ENCODE results near the gene THSD4. TPM values are rescaled to one million over a fixed set of nuclear protein-coding genes. Genes with fewer than 3 reads are reported as not detected.

The THSD4 gene
- total RNA-seq, 4 donors from 2014 or later: 2.7 to 49.2 (median 15.8) TPM

DNA sequence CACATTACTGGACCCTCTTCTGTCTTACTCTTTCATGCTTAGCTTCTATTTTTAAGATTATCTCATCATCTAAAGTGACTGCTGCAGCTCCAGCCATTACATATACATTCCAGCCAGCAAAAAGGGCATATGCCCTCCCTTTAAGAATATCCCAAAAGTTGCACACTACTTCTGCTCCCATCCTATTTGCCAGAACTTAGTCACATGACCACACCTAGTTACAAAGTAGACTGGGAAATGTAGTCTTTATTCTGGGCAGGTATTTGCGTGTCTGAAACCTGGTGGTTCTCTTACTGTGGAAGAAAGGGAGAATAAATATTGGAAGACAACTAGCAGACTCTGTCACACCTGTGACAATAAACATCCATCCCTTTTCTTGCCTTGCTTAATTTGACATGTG lies 353.4 kb downstream of the THSD4 start:
- TF ChIP-seq, protein P1, sequence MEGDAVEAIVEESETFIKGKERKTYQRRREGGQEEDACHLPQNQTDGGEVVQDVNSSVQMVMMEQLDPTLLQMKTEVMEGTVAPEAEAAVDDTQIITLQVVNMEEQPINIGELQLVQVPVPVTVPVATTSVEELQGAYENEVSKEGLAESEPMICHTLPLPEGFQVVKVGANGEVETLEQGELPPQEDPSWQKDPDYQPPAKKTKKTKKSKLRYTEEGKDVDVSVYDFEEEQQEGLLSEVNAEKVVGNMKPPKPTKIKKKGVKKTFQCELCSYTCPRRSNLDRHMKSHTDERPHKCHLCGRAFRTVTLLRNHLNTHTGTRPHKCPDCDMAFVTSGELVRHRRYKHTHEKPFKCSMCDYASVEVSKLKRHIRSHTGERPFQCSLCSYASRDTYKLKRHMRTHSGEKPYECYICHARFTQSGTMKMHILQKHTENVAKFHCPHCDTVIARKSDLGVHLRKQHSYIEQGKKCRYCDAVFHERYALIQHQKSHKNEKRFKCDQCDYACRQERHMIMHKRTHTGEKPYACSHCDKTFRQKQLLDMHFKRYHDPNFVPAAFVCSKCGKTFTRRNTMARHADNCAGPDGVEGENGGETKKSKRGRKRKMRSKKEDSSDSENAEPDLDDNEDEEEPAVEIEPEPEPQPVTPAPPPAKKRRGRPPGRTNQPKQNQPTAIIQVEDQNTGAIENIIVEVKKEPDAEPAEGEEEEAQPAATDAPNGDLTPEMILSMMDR (IDR thresholded peaks at IDR 0.05): no peak

DNA sequence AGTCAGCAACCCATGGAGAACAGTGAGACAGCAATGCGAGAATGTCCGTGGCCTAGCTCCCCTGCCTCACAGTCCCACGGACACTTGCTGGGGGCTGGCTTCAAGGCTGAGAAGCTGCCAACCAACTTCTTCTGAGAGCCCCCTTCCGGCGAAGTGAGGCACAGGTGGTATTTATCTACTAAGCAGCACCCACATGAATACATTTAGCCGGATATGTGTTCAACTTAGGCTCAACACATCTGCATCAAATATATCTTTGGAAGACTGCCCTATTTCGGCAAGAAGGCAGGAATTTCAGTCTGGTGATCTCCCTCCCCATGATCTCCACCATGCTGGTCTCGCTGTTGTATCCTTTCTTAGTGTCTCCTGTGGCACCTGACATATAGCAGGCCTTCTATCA lies 354.1 kb downstream of the THSD4 start:
- DNase-seq (ENCODE audit: low spot score): no peak
- no peak for ATAC-seq (ENCODE audit: low FRiP score)

More for the DNA sequence above, 353.4 kb downstream of the THSD4 start:
- no peak for DNase-seq (ENCODE audit: low spot score)
- no peak for ATAC-seq (ENCODE audit: low FRiP score)

DNA sequence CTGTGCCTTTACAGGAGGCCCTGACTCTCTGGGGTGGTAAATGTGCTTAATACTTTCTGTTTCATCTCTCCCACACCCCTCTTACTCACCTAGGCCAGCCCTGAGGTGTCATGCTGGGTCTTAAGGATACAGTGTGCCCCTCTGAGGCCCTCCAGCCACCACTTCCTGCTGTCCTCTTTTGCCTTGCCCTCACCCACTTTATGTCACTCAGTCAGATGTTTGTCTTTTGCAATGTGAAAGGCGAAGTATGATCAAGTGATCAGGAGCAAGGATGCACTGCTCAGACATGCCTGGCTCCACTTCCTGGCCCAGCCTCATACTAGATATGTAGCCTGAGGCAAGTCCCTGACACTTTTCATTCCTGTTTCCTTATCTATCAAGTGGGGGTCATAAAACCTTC lies 356.1 kb downstream of the THSD4 start:
- DNase-seq (ENCODE audit: low spot score) (no peak), ATAC-seq (ENCODE audit: low FRiP score) (no peak)
- TF ChIP-seq, protein P1 (IDR thresholded peaks at IDR 0.05): no peak

More for the DNA sequence above, 354.1 kb downstream of the THSD4 start:
- TF ChIP-seq, protein P1 (IDR thresholded peaks at IDR 0.05): no peak

DNA sequence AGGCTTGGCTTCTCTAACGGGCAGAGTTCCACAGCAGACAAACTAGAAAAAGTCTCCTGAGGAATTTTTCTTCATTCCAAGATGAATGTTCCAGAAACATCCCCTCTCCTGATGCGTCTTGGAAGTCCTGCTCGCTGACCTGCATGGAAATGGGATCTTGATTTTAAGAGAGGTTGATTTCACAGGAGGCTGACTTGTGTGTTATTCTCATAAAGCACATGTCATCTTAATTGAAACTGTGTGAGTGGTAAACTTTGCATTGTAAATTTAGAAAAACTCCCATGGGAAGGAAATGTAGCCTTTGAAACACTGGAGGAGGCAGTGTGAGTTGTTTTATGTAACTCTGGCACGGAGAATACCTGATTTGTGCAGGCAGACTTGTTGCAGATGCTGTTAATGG lies 357.3 kb downstream of the THSD4 start:
- TF ChIP-seq, protein P1 (IDR thresholded peaks at IDR 0.05): no peak
- DNase-seq (ENCODE audit: low spot score): no peak
- ATAC-seq (ENCODE audit: low FRiP score): no peak

DNA sequence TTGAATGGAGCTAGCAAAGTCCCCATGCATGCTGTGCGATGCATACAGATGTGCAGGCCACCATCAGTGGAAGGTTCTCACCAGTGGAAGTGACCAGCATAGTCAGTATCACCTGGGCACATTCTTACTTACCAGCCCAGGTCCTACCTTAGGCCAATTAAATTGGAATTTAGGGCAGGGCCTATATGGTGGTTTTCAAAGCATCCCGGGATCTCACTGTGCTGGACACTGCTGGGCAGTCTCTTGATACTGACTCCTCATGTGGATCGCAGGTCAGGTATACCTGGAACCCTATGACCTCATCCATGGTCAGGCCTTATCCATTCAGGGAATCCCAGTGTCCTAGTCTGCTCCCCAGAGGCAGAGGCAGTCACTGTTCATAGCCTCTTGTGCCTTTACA lies 358.5 kb downstream of the THSD4 start:
- TF ChIP-seq, protein P1 (IDR thresholded peaks at IDR 0.05): no peak
- ATAC-seq (ENCODE audit: low FRiP score): no peak
- no peak for DNase-seq (ENCODE audit: low spot score)

DNA sequence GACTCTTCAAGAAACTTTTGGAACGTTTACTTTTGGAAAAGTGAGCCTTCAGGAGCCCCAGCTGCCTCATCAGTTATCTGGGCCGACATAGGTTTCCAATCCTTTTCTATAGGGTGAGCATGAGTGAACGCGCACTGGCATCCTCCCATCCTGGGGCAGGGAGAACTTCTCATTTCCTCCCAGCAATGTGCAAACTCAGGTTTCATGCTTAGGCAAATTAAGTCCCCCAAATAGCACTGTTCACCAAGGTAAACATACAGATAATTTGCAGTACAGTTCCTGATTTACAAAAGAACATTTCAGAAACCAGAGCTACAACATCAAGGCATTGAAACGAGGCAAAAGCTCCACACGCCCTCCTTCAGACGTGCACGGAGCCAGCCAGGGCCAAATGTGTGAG lies 361.6 kb downstream of the THSD4 start:
- ATAC-seq (ENCODE audit: low FRiP score): no peak
- TF ChIP-seq, protein P1 (IDR thresholded peaks at IDR 0.05): no peak
- DNase-seq (ENCODE audit: low spot score): no peak

DNA sequence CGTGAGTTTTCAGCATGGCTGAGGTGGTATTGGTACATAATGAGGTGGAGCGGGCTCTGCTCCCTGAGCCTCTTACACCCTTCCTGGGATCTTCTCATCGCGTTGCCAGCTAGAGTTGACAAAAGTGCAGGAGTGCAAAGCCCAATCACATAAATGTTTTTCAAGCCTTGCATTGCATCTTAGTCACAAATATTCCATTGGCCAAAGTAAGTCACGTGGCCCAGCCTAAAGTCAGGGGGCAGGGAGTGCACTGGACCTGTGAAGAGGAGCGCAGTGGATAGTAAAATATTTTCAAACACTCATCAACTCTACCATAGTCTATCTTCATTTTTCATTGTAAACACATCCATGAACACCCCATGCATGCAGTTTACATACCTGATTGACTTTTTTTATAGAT lies 365.3 kb downstream of the THSD4 start:
- ATAC-seq (ENCODE audit: low FRiP score): no peak
- TF ChIP-seq, protein P1 (IDR thresholded peaks at IDR 0.05): no peak
- no peak for DNase-seq (ENCODE audit: low spot score)
